Heart left ventricle (tissue), 16 donors: ENCODE data around the gene XCL2. TPM values are rescaled to one million over a fixed set of nuclear protein-coding genes. Genes with fewer than 3 reads are reported as not detected.

ENCODE experiments used
- ATAC-seq, 4 donors: fragments of 200-7000 bp; cut with Tn5 transposase; one replicate each; pipeline ENCODE4 v1.9.1; 2020 to 2022; ENCODE audit warnings: moderate library complexity in 4 of 4, mild to moderate bottlenecking in 3 of 4, moderate number of reproducible peaks in 1 of 4
- DNase-seq, 5 donors: peaks; one replicate each; pipeline ENCODE4 v3.0.0-alpha.2; 2020
- H3K27ac ChIP-seq, 12 donors: fragments of 200-600 bp; sonication (generic) in 4 of 12; one replicate each; pipeline versions ENCODE4 v1.5.0 to v1.8.0; 2016 to 2022; ENCODE audit warnings: mild to moderate bottlenecking in 2 of 12
- H3K27me3 ChIP-seq, 9 donors: fragments of 200-600 bp; sonication (generic) in 2 of 9; one replicate each; pipeline versions ENCODE4 v1.5.1 to v1.8.0; 2016 to 2022; ENCODE audit warnings: mild to moderate bottlenecking in 3 of 9
- H3K36me3 ChIP-seq, 9 donors: fragments of 200-600 bp; sonication (generic) in 2 of 9; one replicate each; pipeline versions ENCODE4 v1.5.0 to v1.8.0; 2018 to 2022; ENCODE audit warnings: mild to moderate bottlenecking in 2 of 9
- H3K4me1 ChIP-seq, 12 donors: fragments of 200-600 bp; sonication (generic) in 4 of 12; one replicate each; pipeline versions ENCODE4 v1.5.0 to v1.8.0; 2016 to 2022; ENCODE audit warnings: mild to moderate bottlenecking in 3 of 12
- H3K4me3 ChIP-seq, 12 donors: fragments of 200-600 bp; sonication (generic) in 4 of 12; one replicate each; pipeline versions ENCODE4 v1.5.0 to v1.8.0; 2017 to 2022; ENCODE audit warnings: mild to moderate bottlenecking in 9 of 12, moderate library complexity in 4 of 12
- H3K9me3 ChIP-seq, 12 donors: fragments of 200-600 bp; sonication (generic) in 4 of 12; one replicate each; pipeline versions ENCODE4 v1.5.0 to v1.8.0; 2016 to 2022; ENCODE audit warnings: mild to moderate bottlenecking in 1 of 12
- CTCF ChIP-seq, 12 donors: fragments of 200-600 bp; sonication (generic) in 4 of 12; IDR thresholded peaks; one replicate each; pipeline versions ENCODE4 v1.5.0 to v1.8.0; 2018 to 2022; ENCODE audit warnings: antibody characterized with exemption in 12 of 12, mild to moderate bottlenecking in 5 of 12
- POLR2A ChIP-seq, 2 donors: fragments of 450-650 bp; IDR thresholded peaks; one replicate each; pipeline ENCODE4 v1.6.1; 2017; ENCODE audit warnings: antibody characterized with exemption in 2 of 2, mild to moderate bottlenecking in 2 of 2, moderate library complexity in 2 of 2
- WGBS, 4 donors: extraction: QIAGEN DNeasy Blood & Tissue Kit in 2 of 4; methylation state at CpG; one replicate each; pipeline versions ENCODE4 v1.1.5 to v1.1.7; 2013 to 2018; 5-methylcytosine and 5-hydroxymethylcytosine counted together
- intact Hi-C, 10 donors: fragments of 100-400 bp; cut with DNase I; formaldehyde crosslinking; loops; one replicate each; pipeline versions ENCODE4 v1.11.1 to v1.14.2; 2022
- polyA plus RNA-seq, 2 donors: library from polyadenylated mRNA; stranded (reverse); fragments of 200-250 nt; gene quantifications; one replicate each; pipeline ENCODE4 v1.2.3, GENCODE V29; 2013
- total RNA-seq, 9 donors: library from RNA; depleted of rRNA in 2 of 9; stranded (reverse); fragments of >200 nt in 2 of 9; fragmentation: NEBNext Ultra II Directional in 3 of 9; extraction: Animal tissue kit (Norgen Biotek cat#: 25700) in 3 of 9; gene quantifications; one replicate each; pipeline versions ENCODE4 v1.1.0 to v1.2.4, GENCODE V29; 2016 to 2023
- donor health status: ischemic (EF 13 %, LVEDD 7.1; RV severe dilation, severe dysfunction).
- donor health status: healthy with polysubstance abuse.
- donor health status: DM: no; HTN: yes; CAD: no.
- donor health status: DM: no; HTN: no; CAD: no.
- donor health status: ischemic (EF 25% LVEDD 6.9; RV normal size, moderate dysfunction).
- donor health status: ischemic (EF 25% LVEDD 5.7; RV mildly dilated, moderate dysfunction).
- donor health status: healthy.
- donor health status: DM: yes; HTN: yes; CAD: no.
- donor health status: ischemic (EF 35%, LVEDD 5.7; RV mildly dilated, moderate dysfunction).
- donor health status: nonischemic (EF 11% LVEDD 7.7; RV severe dilation, severe dysfunction).
- donor health status: DM: yes; HTN: yes; CAD: no.
- donor health status: PGD.
- donor health status: ischemic (EF 29% LVEDD 5.4; RV normal size, mild dysfunction).
- donor health status: nonischemic (EF 23%, LVEDD 6.1; RV moderate dilation, normal function).

The XCL2 gene
- total and polyA plus RNA-seq, 11 donors: 2.7 to 3.6 TPM; not detected in 9

GRCh38 chr1:168499688-168500049, 44.1 kb downstream of the XCL2 start:
- intact Hi-C loops: no loop called here
- Histone ChIP-seq H3K36me3 (no peaks in the 10 kb centered on the region), H3K27me3 (no peaks in the 10 kb centered on the region), H3K4me3 (no peak overlapping the region), H3K9me3 (no peaks in the 10 kb centered on the region), H3K4me1 (peaks cover 0 to 34% (median 9%) of the 10 kb centered on the region in 12 donors), H3K27ac (no peak overlapping the region)
- ATAC-seq: no peak
- WGBS, 4 donors: 90 to 96% (median 94%) methylated on average over 2 of the region's 2 CpGs
- TF ChIP-seq CTCF (IDR thresholded peaks at IDR 0.05): no peak
- no peak for TF ChIP-seq POLR2A (IDR thresholded peaks at IDR 0.05)
- no peak for DNase-seq

- WGBS, 4 donors: 71 to 80% (median 75%) methylated on average over 4 of the region's 4 CpGs
- Histone ChIP-seq H3K9me3 (no peaks in the 10 kb centered on the region), H3K4me3 (no peak overlapping the region), H3K27me3 (no peaks in the 10 kb centered on the region), H3K36me3 (no peaks in the 10 kb centered on the region), H3K4me1 (peaks cover 0 to 29% (median 9%) of the 10 kb centered on the region in 12 donors), H3K27ac (peak overlapping the region in 1 of 12 donors; percentile 13)
- no peak for TF ChIP-seq CTCF (IDR thresholded peaks at IDR 0.05)
- intact Hi-C loops: no loop called here
- no peak for ATAC-seq
- DNase-seq: no peak
These were observed 44.7 kb downstream of the XCL2 start for GRCh38 chr1:168498956-168499687.

GRCh38 chr1:168498159-168498631, 45.6 kb downstream of the XCL2 start:
- no peak overlapping the region for H3K4me3 ChIP-seq
- H3K27me3 ChIP-seq: no peaks in the 10 kb centered on the region
- H3K36me3 ChIP-seq: no peaks in the 10 kb centered on the region
- H3K4me1 ChIP-seq: peaks cover 0 to 21% (median 9%) of the 10 kb centered on the region in 12 donors
- ATAC-seq: peak in 3 of 4 donors; percentile 36 to 87 (median 73)
- H3K9me3 ChIP-seq: no peaks in the 10 kb centered on the region
- H3K27ac ChIP-seq: peak overlapping the region in 1 of 12 donors; percentile 60
- WGBS, 4 donors: 13 to 39% (median 20%) methylated on average over 2 of the region's 2 CpGs
- no peak for TF ChIP-seq CTCF (IDR thresholded peaks at IDR 0.05)
- TF ChIP-seq POLR2A (IDR thresholded peaks at IDR 0.05): no peak
- intact Hi-C loops: no loop called here
- no peak for DNase-seq

GRCh38 chr1:168497376-168497950, 46.3 kb downstream of the XCL2 start:
- H3K4me3 ChIP-seq: no peak overlapping the region
- TF ChIP-seq CTCF (IDR thresholded peaks at IDR 0.05) (no peak), POLR2A (IDR thresholded peaks at IDR 0.05) (no peak)
- ATAC-seq (no peak), DNase-seq (no peak)
- intact Hi-C loops: no loop called here
- H3K9me3 ChIP-seq: no peaks in the 10 kb centered on the region
- 70 to 87% (median 76%) methylated on average over 3 of the region's 3 CpGs for WGBS, 4 donors
- H3K27ac ChIP-seq: peak overlapping the region in 1 of 12 donors; percentile 60
- no peaks in the 10 kb centered on the region for H3K27me3 ChIP-seq
- peaks cover 0 to 16% (median 9%) of the 10 kb centered on the region in 12 donors for H3K4me1 ChIP-seq
- no peaks in the 10 kb centered on the region for H3K36me3 ChIP-seq
